ENCODE data around the gene PHLDB2. TPM values are rescaled to one million over a fixed set of nuclear protein-coding genes. Genes with fewer than 3 reads are reported as not detected.
"Not testable (repeated sequence)": the region's sequence is repeated elsewhere in the genome, so short reads cannot be mapped to it uniquely, and the experiment has no call there.

PHLDB2 gene
- total RNA-seq, 1 donor from 2014 or later, result 59.1 TPM

DNA sequence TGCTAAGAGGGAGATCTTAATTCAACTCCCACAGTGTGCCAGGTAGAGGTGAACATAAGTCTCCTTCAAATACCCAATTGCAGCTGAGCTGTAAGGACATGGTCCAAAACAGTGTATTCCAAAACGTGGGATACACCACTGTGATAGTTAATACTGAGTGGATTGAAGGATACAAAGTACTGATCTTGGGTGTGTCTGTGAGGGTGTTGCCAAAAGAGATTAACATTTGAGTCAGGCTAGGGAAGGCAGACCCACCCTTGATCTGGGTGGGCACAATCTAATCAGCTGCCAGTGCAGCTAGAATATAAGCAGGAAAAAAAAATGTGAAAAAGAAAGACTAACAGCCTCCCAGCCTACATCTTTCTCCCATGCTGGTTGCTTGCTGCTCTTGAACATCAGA, 45.1 kb upstream of the PHLDB2 start:
- Mint-ChIP-seq H3K27ac (no peak overlapping the region), H3K36me3 (ENCODE audit: insufficient read depth) (peaks cover 34% of the 10 kb centered on the region), H3K4me3 (ENCODE audit: low read depth) (no peak overlapping the region), H3K4me1 (ENCODE audit: low read depth) (peaks cover 18% of the 10 kb centered on the region), H3K9me3 (ENCODE audit: low read depth) (peaks cover 26% of the 10 kb centered on the region), H3K27me3 (no peaks in the 10 kb centered on the region)
- DNase-seq (ENCODE audit: low spot score, unreplicated experiment), result no peak
- TF ChIP-seq CTCF (IDR thresholded peaks at IDR 0.05; ENCODE audit: unreplicated experiment), result no peak

DNA sequence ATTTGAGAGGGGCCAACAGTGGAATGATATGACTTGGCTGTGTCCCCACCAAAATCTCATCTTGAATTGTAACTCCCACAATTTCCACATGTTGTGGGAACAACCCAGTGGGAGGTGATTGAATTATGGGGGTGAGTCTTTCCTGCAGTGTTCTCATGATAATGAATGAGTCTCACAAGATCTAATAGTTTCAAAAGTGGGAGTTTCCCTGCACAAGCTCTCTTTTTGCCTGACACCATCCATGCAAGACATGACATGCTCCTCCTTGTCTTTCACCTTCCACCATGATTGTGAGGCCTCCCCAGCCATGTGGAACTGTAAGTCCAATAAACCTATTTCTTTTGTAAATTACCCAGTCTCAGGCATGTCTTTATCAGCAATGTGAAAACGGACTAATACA, 42.3 kb upstream of the PHLDB2 start:
- peaks cover 43% of the 10 kb centered on the region for H3K36me3 Mint-ChIP-seq (ENCODE audit: insufficient read depth)
- H3K27me3 Mint-ChIP-seq; H3K4me3 Mint-ChIP-seq (ENCODE audit: low read depth); H3K4me1 Mint-ChIP-seq (ENCODE audit: low read depth); H3K27ac Mint-ChIP-seq; DNase-seq (ENCODE audit: low spot score, unreplicated experiment): not testable (repeated sequence)
- H3K9me3 Mint-ChIP-seq (ENCODE audit: low read depth), result peaks cover 26% of the 10 kb centered on the region

- Mint-ChIP-seq H3K27me3 (no peaks in the 10 kb centered on the region), H3K27ac (no peak overlapping the region), H3K4me3 (ENCODE audit: low read depth) (no peak overlapping the region), H3K36me3 (ENCODE audit: insufficient read depth) (peaks cover 37% of the 10 kb centered on the region), H3K9me3 (ENCODE audit: low read depth) (peaks cover 20% of the 10 kb centered on the region), H3K4me1 (ENCODE audit: low read depth) (no peaks in the 10 kb centered on the region)
- DNase-seq (ENCODE audit: low spot score, unreplicated experiment), result no peak
- no peak for TF ChIP-seq CTCF (IDR thresholded peaks at IDR 0.05; ENCODE audit: unreplicated experiment)
These were observed 39.1 kb upstream of the PHLDB2 start for GRCh38 chr3:111819927-111820326.

GRCh38 chr3:111820651-111821050, 38.4 kb upstream of the PHLDB2 start:
- H3K4me1 Mint-ChIP-seq (ENCODE audit: low read depth), result no peaks in the 10 kb centered on the region
- H3K27me3 Mint-ChIP-seq, result no peaks in the 10 kb centered on the region
- H3K4me3 Mint-ChIP-seq (ENCODE audit: low read depth), result no peak overlapping the region
- H3K9me3 Mint-ChIP-seq (ENCODE audit: low read depth), result peaks cover 13% of the 10 kb centered on the region
- H3K36me3 Mint-ChIP-seq (ENCODE audit: insufficient read depth), result peaks cover 29% of the 10 kb centered on the region
- TF ChIP-seq CTCF (IDR thresholded peaks at IDR 0.05; ENCODE audit: unreplicated experiment), result no peak
- no peak for DNase-seq (ENCODE audit: low spot score, unreplicated experiment)
- no peak overlapping the region for H3K27ac Mint-ChIP-seq

DNA sequence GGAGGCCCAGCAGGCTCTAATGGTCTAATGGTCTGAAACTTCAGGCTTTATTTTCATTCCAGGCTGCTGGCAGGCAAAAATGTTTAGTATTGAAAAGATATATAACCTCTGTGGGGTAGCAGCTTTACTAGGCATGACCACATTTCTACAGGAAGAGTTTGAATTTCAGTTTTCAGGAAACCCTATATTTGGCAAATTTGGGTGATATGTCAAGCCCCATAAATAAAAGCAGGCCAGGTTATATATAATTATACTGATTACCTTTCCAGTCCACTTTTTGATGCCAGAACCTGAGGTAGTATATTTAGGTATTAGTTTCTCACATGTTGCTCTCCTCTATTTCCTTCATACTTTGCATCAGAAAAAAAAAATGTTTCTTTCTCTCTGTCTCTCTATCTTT, 37.2 kb upstream of the PHLDB2 start:
- Mint-ChIP-seq H3K27me3 (no peaks in the 10 kb centered on the region), H3K4me3 (ENCODE audit: low read depth) (no peak overlapping the region), H3K36me3 (ENCODE audit: insufficient read depth) (peaks cover 18% of the 10 kb centered on the region), H3K4me1 (ENCODE audit: low read depth) (no peaks in the 10 kb centered on the region), H3K9me3 (ENCODE audit: low read depth) (peaks cover 9% of the 10 kb centered on the region), H3K27ac (no peak overlapping the region)
- TF ChIP-seq CTCF (IDR thresholded peaks at IDR 0.05; ENCODE audit: unreplicated experiment), result no peak
- no peak for DNase-seq (ENCODE audit: low spot score, unreplicated experiment)

DNA sequence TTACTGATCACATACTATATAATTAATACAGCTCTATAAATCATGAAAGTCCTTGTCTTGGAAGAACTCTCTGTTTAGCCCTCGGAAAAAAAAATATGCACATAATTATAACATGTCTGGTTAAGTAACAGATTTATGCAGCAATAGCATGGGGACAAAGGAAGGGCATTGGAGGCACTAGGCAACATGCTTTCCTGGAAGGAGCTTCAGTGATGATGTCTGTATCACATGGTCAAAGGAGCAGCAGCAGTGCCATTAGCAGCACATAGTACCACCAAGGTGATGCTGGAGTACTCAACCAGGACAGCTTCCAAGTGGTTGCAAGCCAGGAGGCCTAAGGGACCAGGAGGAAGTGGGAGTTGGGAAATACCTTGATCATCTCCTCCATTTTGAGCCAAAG, 36.3 kb upstream of the PHLDB2 start:
- H3K36me3 Mint-ChIP-seq (ENCODE audit: insufficient read depth), result peaks cover 13% of the 10 kb centered on the region
- DNase-seq (ENCODE audit: low spot score, unreplicated experiment), result no peak
- H3K9me3 Mint-ChIP-seq (ENCODE audit: low read depth), result peaks cover 7% of the 10 kb centered on the region
- H3K27ac Mint-ChIP-seq, result no peak overlapping the region
- H3K27me3 Mint-ChIP-seq, result no peaks in the 10 kb centered on the region
- H3K4me3 Mint-ChIP-seq (ENCODE audit: low read depth), result no peak overlapping the region
- no peaks in the 10 kb centered on the region for H3K4me1 Mint-ChIP-seq (ENCODE audit: low read depth)
- TF ChIP-seq CTCF (IDR thresholded peaks at IDR 0.05; ENCODE audit: unreplicated experiment), result no peak

All from progenitor cell of endocrine pancreas (in vitro differentiated cells).